DND-41 (cell line): ENCODE measurements around the gene CCDC181.

Source experiments
- EZH2 ChIP-seq: IDR thresholded peaks from 3 replicates; pipeline ENCODE4 v1.6.1; 2012; ENCODE audit warnings: borderline replicate concordance, low read depth, mild to moderate bottlenecking, moderate library complexity, low read length, inconsistent platforms; ENCODE audit not compliant: severe bottlenecking
- TF ChIP-seq, protein P1 (sequence below): IDR thresholded peaks from 2 replicates; pipeline ENCODE4 v1.5.1; 2012; ENCODE audit warnings: borderline replicate concordance, low read length, moderate library complexity, mild to moderate bottlenecking; ENCODE audit not compliant: poor library complexity, severe bottlenecking; ENCODE audit errors: extremely low read depth

DNA sequence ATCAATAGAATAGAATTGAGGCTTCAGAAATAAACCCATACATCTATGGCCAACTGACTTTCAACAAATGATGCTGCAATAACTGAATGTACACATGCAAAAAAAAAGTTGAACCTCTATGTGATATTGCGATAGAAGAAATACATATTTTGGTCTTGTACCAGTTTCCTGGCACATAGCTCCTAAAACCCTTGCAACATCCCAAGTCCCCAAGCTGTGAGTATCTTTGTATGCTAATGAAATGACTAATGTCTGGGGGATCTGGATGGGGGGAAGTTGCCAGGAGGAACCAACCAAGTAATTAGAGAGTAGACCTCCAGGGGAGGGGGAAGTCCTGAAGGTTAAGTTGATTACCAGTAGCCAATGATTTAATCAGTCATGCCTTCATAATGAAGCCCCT is 34.9 kb downstream of the CCDC181 start:
- TF ChIP-seq, protein P1, sequence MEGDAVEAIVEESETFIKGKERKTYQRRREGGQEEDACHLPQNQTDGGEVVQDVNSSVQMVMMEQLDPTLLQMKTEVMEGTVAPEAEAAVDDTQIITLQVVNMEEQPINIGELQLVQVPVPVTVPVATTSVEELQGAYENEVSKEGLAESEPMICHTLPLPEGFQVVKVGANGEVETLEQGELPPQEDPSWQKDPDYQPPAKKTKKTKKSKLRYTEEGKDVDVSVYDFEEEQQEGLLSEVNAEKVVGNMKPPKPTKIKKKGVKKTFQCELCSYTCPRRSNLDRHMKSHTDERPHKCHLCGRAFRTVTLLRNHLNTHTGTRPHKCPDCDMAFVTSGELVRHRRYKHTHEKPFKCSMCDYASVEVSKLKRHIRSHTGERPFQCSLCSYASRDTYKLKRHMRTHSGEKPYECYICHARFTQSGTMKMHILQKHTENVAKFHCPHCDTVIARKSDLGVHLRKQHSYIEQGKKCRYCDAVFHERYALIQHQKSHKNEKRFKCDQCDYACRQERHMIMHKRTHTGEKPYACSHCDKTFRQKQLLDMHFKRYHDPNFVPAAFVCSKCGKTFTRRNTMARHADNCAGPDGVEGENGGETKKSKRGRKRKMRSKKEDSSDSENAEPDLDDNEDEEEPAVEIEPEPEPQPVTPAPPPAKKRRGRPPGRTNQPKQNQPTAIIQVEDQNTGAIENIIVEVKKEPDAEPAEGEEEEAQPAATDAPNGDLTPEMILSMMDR = no peak
- no peak for TF ChIP-seq EZH2
